ENCODE data around the gene GABBR2. TPM values are rescaled to one million over a fixed set of nuclear protein-coding genes. Genes with fewer than 3 reads are reported as not detected.

Gene GABBR2
- total and polyA plus RNA-seq, 4 donors, result 0.39 TPM; not detected in 3

DNA sequence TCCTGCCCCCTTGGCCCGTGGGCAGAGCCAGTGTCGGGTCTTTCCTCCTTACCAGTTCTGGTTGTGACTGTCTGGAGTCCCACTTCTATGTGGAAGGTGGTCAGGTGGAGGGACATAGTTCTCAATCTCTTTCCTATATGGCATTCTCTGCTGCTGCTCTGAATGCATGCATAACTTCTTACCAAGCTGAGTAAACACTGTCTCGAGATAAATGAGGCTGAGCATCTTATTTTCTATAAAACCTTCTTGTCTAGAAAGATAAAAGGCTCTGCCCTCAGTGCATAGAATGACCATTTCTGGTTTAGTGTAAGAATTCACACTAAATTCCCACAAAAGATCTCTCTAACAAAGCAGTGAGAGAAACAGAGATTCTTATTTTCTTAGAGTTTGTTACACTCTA lies 347.1 kb downstream of the GABBR2 start:
- no peak overlapping the region for H3K27ac ChIP-seq (ENCODE audit: low read depth in 1 of 2, low read length in 2 of 2)
- ATAC-seq (ENCODE audit: low FRiP score) (no peak), DNase-seq (no peak)
- H3K9me3 ChIP-seq (ENCODE audit: control insufficient read depth, low read length), result peaks cover 5% of the 10 kb centered on the region
- no peaks in the 10 kb centered on the region for H3K4me1 ChIP-seq (ENCODE audit: control insufficient read depth in 1 of 2, insufficient read depth in 2 of 2, low read length in 2 of 2)
- intact Hi-C loops (cut with DNase I), result no loop called here
- H3K36me3 ChIP-seq (ENCODE audit: control insufficient read depth in 1 of 2, insufficient read depth in 2 of 2, low read length in 1 of 2), result no peaks in the 10 kb centered on the region
- no peaks in the 10 kb centered on the region for H3K27me3 ChIP-seq (ENCODE audit: control insufficient read depth in 1 of 2, insufficient read depth in 2 of 2, low read length in 1 of 2)
- H3K4me3 ChIP-seq (ENCODE audit: low read length in 2 of 2), result no peak overlapping the region
- WGBS, 2 donors, result 46 to 51% methylated on average over 3 of the region's 3 CpGs

DNA sequence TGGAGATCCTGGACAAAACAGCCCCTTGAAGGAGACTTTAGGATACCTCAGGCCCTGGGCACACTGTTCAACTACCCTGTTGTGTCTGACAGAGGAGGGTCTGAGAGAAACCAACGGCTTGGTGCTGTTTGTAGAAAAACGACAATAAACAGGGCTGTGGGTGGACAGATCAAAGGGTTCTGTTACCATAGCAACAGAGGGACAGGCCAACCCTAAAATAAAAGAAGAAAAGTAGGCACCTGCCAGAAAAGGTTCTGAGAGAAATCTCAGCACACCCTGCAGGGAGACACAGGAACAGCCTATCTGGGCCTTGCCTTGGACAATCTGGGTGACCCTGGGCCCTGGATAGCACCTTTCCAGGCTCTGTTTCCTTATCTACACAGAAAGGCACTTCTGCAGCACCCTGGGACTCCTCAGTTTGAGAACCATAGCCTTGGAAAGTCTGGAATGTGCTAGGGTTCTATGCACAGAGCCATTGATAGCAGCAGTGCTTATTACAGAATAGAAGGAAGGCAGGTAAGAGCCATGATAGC lies 348.5 kb downstream of the GABBR2 start:
- H3K9me3 ChIP-seq (ENCODE audit: control insufficient read depth, low read length), result peaks cover under 1% of the 10 kb centered on the region
- intact Hi-C loops (cut with DNase I), result no loop called here
- DNase-seq, result no peak
- H3K36me3 ChIP-seq (ENCODE audit: control insufficient read depth in 1 of 2, insufficient read depth in 2 of 2, low read length in 1 of 2), result no peaks in the 10 kb centered on the region
- WGBS, 2 donors, result 33 to 56% methylated on average over 2 of the region's 2 CpGs
- ATAC-seq (ENCODE audit: low FRiP score), result no peak
- H3K27me3 ChIP-seq (ENCODE audit: control insufficient read depth in 1 of 2, insufficient read depth in 2 of 2, low read length in 1 of 2), result no peaks in the 10 kb centered on the region
- no peak overlapping the region for H3K4me3 ChIP-seq (ENCODE audit: low read length in 2 of 2)
- no peak overlapping the region for H3K27ac ChIP-seq (ENCODE audit: low read depth in 1 of 2, low read length in 2 of 2)
- H3K4me1 ChIP-seq (ENCODE audit: control insufficient read depth in 1 of 2, insufficient read depth in 2 of 2, low read length in 2 of 2), result no peaks in the 10 kb centered on the region

DNA sequence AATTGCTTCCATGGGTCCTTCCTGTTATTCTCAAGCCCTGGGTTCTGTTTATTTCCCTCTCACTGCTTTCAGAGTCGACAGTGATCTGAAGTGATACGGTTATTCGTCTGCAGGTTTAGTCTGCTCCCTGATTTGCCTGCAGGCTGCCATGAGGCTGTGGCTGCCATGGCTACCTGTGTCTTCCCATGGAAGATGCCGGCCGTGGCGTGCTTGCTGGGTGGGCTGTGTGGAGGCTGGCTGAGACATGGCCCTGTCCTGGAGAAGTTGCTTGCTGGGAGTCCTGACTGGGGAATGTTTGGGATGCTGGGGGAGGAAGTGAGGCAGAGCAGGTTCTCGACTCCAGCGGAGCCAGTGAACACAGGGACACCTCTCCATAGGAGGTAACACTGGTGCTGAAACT lies 349.2 kb downstream of the GABBR2 start:
- DNase-seq, result no peak

DNA sequence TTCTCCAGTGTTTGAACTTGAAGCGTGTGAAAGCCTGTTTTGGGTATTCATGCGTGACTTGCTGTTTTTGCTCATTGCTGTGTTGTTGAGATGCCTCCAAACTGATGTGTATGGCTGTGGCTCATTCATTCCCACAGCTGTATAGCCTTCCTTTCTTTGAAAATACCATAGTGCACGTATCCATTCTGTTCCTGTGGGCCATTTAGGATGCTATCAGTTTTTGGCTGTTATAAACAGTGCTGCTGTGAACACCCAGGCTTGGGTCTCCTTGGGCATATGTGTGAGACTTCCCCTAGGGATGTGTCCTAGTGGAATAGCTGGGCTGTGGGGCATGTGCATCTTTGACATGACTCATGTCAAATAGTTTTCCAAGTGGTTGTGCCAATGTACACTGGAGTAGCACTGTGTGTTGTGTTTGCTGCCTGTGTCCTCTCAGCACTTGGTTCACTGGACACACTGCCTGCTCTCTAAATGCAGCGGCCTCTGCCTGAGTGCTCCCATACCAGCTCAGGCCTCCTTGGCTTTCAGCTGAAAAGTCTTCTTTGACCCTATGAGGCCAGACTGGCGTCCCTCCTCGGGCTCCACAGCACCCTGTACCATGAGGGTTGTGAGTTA lies 350.7 kb downstream of the GABBR2 start:
- H3K36me3 ChIP-seq (ENCODE audit: control insufficient read depth in 1 of 2, insufficient read depth in 2 of 2, low read length in 1 of 2), result no peaks in the 10 kb centered on the region
- intact Hi-C loops (cut with DNase I), result no loop called here

More for the DNA sequence above, 349.2 kb downstream of the GABBR2 start:
- 71 to 80% methylated on average over 8 of the region's 8 CpGs for WGBS, 2 donors
- no peaks in the 10 kb centered on the region for H3K9me3 ChIP-seq (ENCODE audit: control insufficient read depth, low read length)
- H3K27me3 ChIP-seq (ENCODE audit: control insufficient read depth in 1 of 2, insufficient read depth in 2 of 2, low read length in 1 of 2), result no peaks in the 10 kb centered on the region
- H3K27ac ChIP-seq (ENCODE audit: low read depth in 1 of 2, low read length in 2 of 2), result no peak overlapping the region
- H3K4me1 ChIP-seq (ENCODE audit: control insufficient read depth in 1 of 2, insufficient read depth in 2 of 2, low read length in 2 of 2), result no peaks in the 10 kb centered on the region
- ATAC-seq (ENCODE audit: low FRiP score), result no peak
- no peaks in the 10 kb centered on the region for H3K36me3 ChIP-seq (ENCODE audit: control insufficient read depth in 1 of 2, insufficient read depth in 2 of 2, low read length in 1 of 2)
- intact Hi-C loops (cut with DNase I), result no loop called here
- no peak overlapping the region for H3K4me3 ChIP-seq (ENCODE audit: low read length in 2 of 2)

DNA sequence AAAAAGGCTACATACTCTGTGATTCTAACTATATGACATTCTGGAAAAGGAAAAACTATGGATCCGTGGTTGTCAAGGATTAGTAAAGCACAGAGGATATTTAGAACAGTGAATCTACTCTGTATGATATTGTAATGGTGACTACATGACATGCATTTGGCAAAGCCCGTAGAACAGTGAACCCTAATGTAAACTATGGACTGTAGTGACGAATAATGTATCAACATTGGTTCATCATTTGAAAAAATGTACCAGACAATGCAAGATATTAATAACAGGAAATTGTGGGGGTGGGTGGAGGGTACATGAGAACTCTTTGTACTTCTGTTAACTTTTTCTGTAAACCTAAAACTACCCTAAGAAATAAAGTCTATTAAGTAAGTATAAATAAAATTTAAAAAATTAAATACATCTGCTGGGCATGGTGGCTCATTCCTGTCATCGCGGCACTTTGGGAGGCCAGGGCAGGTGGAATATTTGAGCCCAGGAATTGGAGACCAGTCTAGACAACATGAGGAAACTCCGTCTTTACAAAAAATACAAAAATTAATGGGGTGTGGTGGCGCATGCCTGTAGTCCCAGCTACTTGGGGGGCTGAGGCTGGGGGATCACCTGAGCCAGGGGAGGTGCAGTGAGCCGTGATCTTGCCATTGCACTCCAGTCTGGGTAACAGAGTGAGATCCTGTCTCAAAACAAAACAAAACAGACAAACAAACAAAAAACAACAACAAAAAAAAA lies 351.6 kb downstream of the GABBR2 start:
- Histone ChIP-seq H3K4me1 (ENCODE audit: control insufficient read depth in 1 of 2, insufficient read depth in 2 of 2, low read length in 2 of 2) (no peaks in the 10 kb centered on the region), H3K27ac (ENCODE audit: low read depth in 1 of 2, low read length in 2 of 2) (no peak overlapping the region), H3K4me3 (ENCODE audit: low read length in 2 of 2) (no peak overlapping the region), H3K27me3 (ENCODE audit: control insufficient read depth in 1 of 2, insufficient read depth in 2 of 2, low read length in 1 of 2) (no peaks in the 10 kb centered on the region), H3K9me3 (ENCODE audit: control insufficient read depth, low read length) (peaks cover 2% of the 10 kb centered on the region), H3K36me3 (ENCODE audit: control insufficient read depth in 1 of 2, insufficient read depth in 2 of 2, low read length in 1 of 2) (no peaks in the 10 kb centered on the region)
- intact Hi-C loops (cut with DNase I), result no loop called here
- ATAC-seq (ENCODE audit: low FRiP score), result no peak
- DNase-seq, result no peak
- WGBS, 2 donors, result 76 to 81% methylated on average over 8 of the region's 8 CpGs

More for the DNA sequence above, 350.7 kb downstream of the GABBR2 start:
- ATAC-seq (ENCODE audit: low FRiP score) (peak; percentile 38), DNase-seq (no peak)
- Histone ChIP-seq H3K4me1 (ENCODE audit: control insufficient read depth in 1 of 2, insufficient read depth in 2 of 2, low read length in 2 of 2) (no peaks in the 10 kb centered on the region), H3K27ac (ENCODE audit: low read depth in 1 of 2, low read length in 2 of 2) (no peak overlapping the region), H3K9me3 (ENCODE audit: control insufficient read depth, low read length) (no peaks in the 10 kb centered on the region), H3K27me3 (ENCODE audit: control insufficient read depth in 1 of 2, insufficient read depth in 2 of 2, low read length in 1 of 2) (no peaks in the 10 kb centered on the region), H3K4me3 (ENCODE audit: low read length in 2 of 2) (no peak overlapping the region)
- 59 to 64% methylated on average over 6 of the region's 6 CpGs for WGBS, 2 donors

DNA sequence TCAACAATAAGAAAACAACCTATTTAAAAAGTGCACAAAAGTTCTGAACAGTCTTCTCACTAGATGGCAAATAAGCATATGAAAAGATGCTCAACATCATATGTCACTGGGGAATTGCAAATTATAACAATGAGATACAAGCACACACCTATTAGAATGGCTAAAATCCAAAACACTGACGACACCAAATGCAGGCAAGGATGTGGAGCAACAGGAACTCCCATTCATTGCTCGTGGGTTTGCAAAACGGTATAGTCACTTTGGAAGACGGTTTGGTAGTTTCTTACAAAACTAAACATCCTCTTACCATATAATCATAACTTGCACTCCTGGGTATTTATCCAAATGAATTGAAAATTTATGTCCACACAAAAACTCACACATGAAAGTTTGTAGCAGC lies 352.4 kb downstream of the GABBR2 start:
- intact Hi-C loops (cut with DNase I), result no loop called here
- WGBS, 2 donors, result 86 to 89% methylated on average over 4 of the region's 4 CpGs
- Histone ChIP-seq H3K27ac (ENCODE audit: low read depth in 1 of 2, low read length in 2 of 2) (no peak overlapping the region), H3K4me3 (ENCODE audit: low read length in 2 of 2) (no peak overlapping the region), H3K9me3 (ENCODE audit: control insufficient read depth, low read length) (peaks cover 2% of the 10 kb centered on the region), H3K36me3 (ENCODE audit: control insufficient read depth in 1 of 2, insufficient read depth in 2 of 2, low read length in 1 of 2) (no peaks in the 10 kb centered on the region), H3K27me3 (ENCODE audit: control insufficient read depth in 1 of 2, insufficient read depth in 2 of 2, low read length in 1 of 2) (no peaks in the 10 kb centered on the region), H3K4me1 (ENCODE audit: control insufficient read depth in 1 of 2, insufficient read depth in 2 of 2, low read length in 2 of 2) (no peaks in the 10 kb centered on the region)
- no peak for DNase-seq
- no peak for ATAC-seq (ENCODE audit: low FRiP score)

DNA sequence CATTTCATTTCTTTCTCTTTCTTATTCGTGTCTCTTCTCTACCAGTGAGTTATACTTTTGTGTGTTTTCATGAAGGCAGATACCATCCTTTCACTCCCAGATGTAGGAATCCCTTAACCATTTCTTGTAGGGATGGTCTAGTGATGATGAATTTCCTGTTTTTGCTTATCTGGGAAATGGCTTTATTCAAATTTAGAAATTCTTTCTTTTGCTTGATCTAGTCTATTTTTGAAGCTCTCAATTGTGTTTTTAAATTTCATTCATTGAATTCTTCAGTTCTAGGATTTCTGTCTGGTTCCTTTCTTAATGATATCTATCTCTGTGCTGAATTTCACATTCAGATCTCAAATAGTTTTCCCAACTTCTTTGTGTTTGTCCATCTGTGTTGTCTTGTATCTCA lies 357.4 kb downstream of the GABBR2 start:
- H3K9me3 ChIP-seq (ENCODE audit: control insufficient read depth, low read length), result peaks cover 2% of the 10 kb centered on the region
- 0 to 58% methylated on average over 1 of the region's 1 CpG for WGBS, 2 donors
- no peaks in the 10 kb centered on the region for H3K27me3 ChIP-seq (ENCODE audit: control insufficient read depth in 1 of 2, insufficient read depth in 2 of 2, low read length in 1 of 2)
- intact Hi-C loops (cut with DNase I), result no loop called here
- H3K36me3 ChIP-seq (ENCODE audit: control insufficient read depth in 1 of 2, insufficient read depth in 2 of 2, low read length in 1 of 2), result no peaks in the 10 kb centered on the region
- H3K27ac ChIP-seq (ENCODE audit: low read depth in 1 of 2, low read length in 2 of 2), result no peak overlapping the region
- ATAC-seq (ENCODE audit: low FRiP score) (no peak), DNase-seq (no peak)
- H3K4me3 ChIP-seq (ENCODE audit: low read length in 2 of 2), result no peak overlapping the region
- no peaks in the 10 kb centered on the region for H3K4me1 ChIP-seq (ENCODE audit: control insufficient read depth in 1 of 2, insufficient read depth in 2 of 2, low read length in 2 of 2)

DNA sequence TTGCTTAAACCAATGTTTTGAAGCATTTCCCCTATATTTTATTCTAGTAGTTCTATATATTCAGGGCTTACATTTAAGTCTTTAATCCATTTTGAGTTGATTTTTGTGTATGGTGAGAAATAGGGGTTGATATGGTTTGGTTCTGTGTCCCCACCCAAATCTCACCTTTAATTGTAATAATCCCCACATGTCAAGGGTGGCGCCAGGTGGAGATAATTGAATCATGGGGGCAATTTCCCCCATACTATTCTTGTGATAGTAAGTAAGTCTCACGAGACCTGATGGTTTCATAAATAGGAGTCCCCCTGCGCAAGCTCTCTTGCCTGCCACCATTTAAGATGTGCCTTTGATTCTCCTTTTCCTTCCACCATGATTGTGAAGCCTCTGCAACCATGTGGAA lies 361.1 kb downstream of the GABBR2 start:
- ATAC-seq (ENCODE audit: low FRiP score) (no peak), DNase-seq (no peak)
- Histone ChIP-seq H3K9me3 (ENCODE audit: control insufficient read depth, low read length) (peaks cover 2% of the 10 kb centered on the region), H3K4me1 (ENCODE audit: control insufficient read depth in 1 of 2, insufficient read depth in 2 of 2, low read length in 2 of 2) (no peaks in the 10 kb centered on the region), H3K27ac (ENCODE audit: low read depth in 1 of 2, low read length in 2 of 2) (no peak overlapping the region), H3K4me3 (ENCODE audit: low read length in 2 of 2) (no peak overlapping the region), H3K27me3 (ENCODE audit: control insufficient read depth in 1 of 2, insufficient read depth in 2 of 2, low read length in 1 of 2) (no peaks in the 10 kb centered on the region), H3K36me3 (ENCODE audit: control insufficient read depth in 1 of 2, insufficient read depth in 2 of 2, low read length in 1 of 2) (no peaks in the 10 kb centered on the region)
- WGBS, 2 donors, result 89 to 91% methylated on average over 3 of the region's 3 CpGs
- intact Hi-C loops (cut with DNase I), result no loop called here

DNA sequence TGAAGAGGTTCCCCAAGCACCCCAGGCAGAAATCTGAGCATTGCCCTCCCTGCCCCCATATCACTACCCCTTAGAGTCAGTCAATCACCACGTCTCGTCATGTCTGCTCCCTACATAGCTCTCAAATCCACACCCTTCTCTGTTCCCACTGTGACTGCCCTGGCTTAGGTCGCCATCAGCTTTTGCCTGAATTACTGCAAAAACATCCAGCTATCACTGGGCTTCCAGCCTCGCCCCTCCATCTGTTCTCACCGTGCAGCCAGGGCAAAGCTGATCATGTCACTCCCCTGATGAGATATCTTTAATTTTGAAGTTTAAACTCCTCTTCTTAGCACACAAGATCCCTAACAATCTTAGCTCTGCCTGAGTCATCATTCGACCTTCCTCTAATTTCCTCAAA lies 363.7 kb downstream of the GABBR2 start:
- WGBS, 2 donors, result 54 to 55% methylated on average over 6 of the region's 6 CpGs
- Histone ChIP-seq H3K27ac (ENCODE audit: low read depth in 1 of 2, low read length in 2 of 2) (no peak overlapping the region), H3K9me3 (ENCODE audit: control insufficient read depth, low read length) (peaks cover 3% of the 10 kb centered on the region), H3K4me3 (ENCODE audit: low read length in 2 of 2) (no peak overlapping the region), H3K36me3 (ENCODE audit: control insufficient read depth in 1 of 2, insufficient read depth in 2 of 2, low read length in 1 of 2) (no peaks in the 10 kb centered on the region), H3K4me1 (ENCODE audit: control insufficient read depth in 1 of 2, insufficient read depth in 2 of 2, low read length in 2 of 2) (no peaks in the 10 kb centered on the region), H3K27me3 (ENCODE audit: control insufficient read depth in 1 of 2, insufficient read depth in 2 of 2, low read length in 1 of 2) (no peaks in the 10 kb centered on the region)
- intact Hi-C loops (cut with DNase I), result no loop called here
- DNase-seq (no peak), ATAC-seq (ENCODE audit: low FRiP score) (no peak)
